ENCODE measurements around the gene HOXA7.

The HOXA7 gene

GRCh38 chr7:27107391-27108381, 48.8 kb downstream of the HOXA7 start:
- DNase-seq (ENCODE audit: low read depth in 2 of 2): no peak

GRCh38 chr7:27106901-27107240, 49.6 kb downstream of the HOXA7 start:
- no peak for DNase-seq (ENCODE audit: low read depth in 2 of 2)

GRCh38 chr7:27106181-27106900, 50.1 kb downstream of the HOXA7 start:
- no peak for DNase-seq (ENCODE audit: low read depth in 2 of 2)

- no peak for DNase-seq (ENCODE audit: low read depth in 2 of 2)
Observed at GRCh38 chr7:27105301-27106031, 51.0 kb downstream of the HOXA7 start.

- no peak for DNase-seq (ENCODE audit: low read depth in 2 of 2)
Observed at GRCh38 chr7:27104341-27105058, 52.0 kb downstream of the HOXA7 start.

All from activated CD4-positive, alpha-beta T cell treated with anti-CD3 and anti-CD28 coated beads for 24 hours (primary cell).